Jurkat, Clone E6-1 (cell line): Measurements from ENCODE around the gene DMAP1. TPM values are rescaled to one million over a fixed set of nuclear protein-coding genes. Genes with fewer than 3 reads are reported as not detected.
"Not testable (repeated sequence)": the region's sequence is repeated elsewhere in the genome, so short reads cannot be mapped to it uniquely, and the experiment has no call there.

Source experiments
- DNase-seq: peaks from one replicate; pipeline ENCODE4 v3.0.0-alpha.2; 2011; ENCODE audit warnings: low read depth, low spot score
- H3K4me3 ChIP-seq: 2 replicates; pipeline ENCODE4 v1.5.1; 2011; ENCODE audit warnings: mild to moderate bottlenecking, low read length, control low read depth, moderate library complexity
- polyA plus RNA-seq: library from polyadenylated mRNA; unstranded; fragments of >200 nt; gene quantifications from one replicate; pipeline ENCODE4 v1.2.1, GENCODE V29; 2012; ENCODE audit warnings: missing spikeins; ENCODE audit not compliant: insufficient read length, insufficient read depth

Gene DMAP1, protein sequence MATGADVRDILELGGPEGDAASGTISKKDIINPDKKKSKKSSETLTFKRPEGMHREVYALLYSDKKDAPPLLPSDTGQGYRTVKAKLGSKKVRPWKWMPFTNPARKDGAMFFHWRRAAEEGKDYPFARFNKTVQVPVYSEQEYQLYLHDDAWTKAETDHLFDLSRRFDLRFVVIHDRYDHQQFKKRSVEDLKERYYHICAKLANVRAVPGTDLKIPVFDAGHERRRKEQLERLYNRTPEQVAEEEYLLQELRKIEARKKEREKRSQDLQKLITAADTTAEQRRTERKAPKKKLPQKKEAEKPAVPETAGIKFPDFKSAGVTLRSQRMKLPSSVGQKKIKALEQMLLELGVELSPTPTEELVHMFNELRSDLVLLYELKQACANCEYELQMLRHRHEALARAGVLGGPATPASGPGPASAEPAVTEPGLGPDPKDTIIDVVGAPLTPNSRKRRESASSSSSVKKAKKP
- 66.3 TPM for polyA plus RNA-seq

DNA sequence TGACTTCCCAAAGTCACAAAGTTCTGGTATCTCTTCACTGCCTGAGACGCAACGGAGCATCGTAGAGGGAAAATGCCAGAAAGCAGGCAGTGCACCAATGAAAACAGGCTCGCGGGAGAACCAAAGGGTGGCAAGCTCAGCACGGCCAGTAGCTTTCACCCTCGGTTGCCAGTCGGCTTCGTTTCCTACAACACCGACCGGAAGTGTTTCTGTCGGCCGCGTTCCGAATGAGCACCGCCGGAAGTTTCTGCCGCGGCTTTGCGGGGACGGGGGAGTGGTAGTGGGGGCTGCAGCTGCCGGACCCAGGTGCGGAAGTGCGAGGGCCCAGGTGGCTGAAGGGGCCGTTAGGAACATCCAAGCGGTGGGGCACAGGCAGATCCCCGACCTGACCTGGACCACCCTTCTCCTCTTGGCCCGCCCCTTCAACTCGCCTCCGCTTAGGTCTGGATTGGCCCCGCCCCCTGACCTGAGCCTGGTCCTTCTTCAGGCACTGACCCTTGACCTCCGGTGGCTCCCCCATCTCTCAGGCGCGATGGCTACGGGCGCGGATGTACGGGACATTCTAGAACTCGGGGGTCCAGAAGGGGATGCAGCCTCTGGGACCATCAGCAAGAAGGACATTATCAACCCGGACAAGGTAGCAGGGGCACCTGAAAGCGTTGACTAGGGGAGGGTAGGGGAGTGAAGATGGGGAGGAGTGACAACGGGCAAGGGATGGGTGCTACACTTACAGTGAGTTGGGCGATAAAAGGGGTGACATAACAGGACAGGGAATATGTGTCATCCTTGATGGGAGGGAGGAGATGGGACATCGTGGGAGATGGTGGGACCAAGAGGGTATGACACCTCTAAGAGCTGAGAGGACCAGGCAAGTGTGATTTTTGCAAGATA, at the start of gene DMAP1:
TSS of gene DMAP1 (plus strand) at position 250 of the 891 bp plus-strand sequence. CDS start at position 533, 283 bp downstream.
- peak within 1 kb of the TSS; percentile 86 for H3K4me3 ChIP-seq
- peak; percentile 84 for DNase-seq

DNA sequence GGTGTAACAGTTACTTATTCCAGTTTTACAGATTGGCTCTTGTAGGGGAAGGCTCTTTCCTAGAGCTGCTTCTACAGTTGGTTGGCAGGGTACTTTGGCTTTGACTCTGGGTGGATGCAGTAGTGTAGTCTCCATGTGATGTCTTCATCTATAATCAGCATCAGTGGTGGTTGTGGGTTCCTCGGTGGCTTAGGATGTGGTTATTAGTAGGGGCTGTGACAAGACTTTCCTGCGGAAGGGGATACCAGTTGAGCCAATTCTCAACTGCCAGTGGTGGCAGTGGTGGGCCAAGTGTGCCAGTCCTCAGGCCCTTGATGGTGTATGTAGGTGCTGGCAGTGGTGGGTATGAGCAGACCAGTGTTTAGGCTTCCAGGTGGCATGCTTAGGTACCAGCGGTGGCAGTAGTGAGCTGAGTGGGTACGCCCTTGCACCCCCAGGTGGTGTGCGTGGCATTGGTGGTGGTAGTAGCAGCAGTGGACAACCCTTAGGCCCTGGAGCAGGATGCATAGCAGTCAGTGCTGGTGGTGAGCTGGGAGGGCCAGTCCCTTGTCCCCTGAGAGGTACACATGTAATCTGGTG, 44.7 kb upstream of the DMAP1 start:
- peak; percentile 73 for DNase-seq
- no peak overlapping the region for H3K4me3 ChIP-seq

DNA sequence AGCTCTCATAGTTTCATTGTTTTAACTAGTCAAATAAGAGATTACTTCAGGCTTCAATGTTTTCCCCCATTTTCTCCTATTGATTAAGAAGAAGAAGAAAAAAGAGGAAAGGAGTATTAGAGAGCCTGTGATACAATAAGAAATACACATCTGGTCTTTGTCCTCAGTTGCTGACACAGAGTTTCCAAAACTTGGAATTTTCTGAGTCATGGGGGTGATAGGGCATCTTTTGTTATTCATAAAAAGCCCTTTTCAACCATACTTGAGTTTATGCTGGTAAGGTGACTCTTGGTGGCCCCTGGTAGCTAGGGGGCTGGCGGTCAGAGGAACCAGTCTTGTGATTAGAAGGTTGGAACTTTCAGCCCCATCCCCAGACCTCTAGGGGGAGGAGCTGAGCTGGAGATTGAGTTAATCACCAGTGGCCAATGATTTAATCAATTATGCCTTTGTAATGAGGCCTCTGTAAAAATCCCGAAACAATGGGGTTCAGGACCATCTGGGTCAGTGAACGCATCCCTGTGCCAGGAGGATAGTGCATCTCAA, 42.9 kb upstream of the DMAP1 start:
- no peak overlapping the region for H3K4me3 ChIP-seq
- no peak for DNase-seq

DNA sequence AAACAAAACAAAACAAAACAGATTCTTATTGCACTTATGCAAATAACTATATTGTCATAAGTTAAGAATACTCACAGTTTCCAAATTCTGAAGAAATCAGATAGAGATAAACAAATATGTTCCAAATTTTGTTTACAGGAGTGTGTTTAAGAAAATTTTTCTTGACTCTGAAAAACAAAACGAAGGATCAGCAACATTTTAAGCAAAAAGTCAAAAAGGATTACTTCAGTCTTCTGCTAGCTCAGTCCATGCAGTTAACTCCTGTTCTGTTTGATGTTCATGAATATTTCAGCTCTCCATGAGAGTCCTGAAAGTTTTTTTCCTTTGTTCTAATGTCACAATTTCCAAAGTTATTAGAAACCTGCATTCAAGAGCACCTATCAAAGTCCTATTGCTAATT, 38.6 kb upstream of the DMAP1 start:
- no peak for DNase-seq
- H3K4me3 ChIP-seq, result no peak overlapping the region

DNA sequence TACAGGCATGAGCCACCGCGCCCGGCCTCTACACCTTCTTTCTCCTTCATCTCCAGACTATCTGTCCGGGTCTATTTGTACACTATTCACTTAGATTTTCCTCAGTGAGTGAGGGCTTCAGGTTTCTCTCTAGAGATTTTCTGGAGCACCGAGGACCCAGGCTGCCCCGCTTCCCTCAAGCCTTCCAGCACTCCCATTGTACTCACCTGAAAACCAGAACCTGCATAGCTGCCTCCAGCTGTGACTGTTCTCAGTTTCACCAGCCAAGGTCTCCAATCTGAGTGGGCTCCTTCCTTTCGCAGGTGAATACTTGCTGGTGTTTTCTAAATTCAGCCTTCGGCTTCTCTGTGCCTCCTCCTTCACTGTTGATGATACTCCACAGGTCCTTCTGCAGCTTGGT, 12.9 kb upstream of the DMAP1 start:
- no peak overlapping the region for H3K4me3 ChIP-seq
- DNase-seq, result no peak

DNA sequence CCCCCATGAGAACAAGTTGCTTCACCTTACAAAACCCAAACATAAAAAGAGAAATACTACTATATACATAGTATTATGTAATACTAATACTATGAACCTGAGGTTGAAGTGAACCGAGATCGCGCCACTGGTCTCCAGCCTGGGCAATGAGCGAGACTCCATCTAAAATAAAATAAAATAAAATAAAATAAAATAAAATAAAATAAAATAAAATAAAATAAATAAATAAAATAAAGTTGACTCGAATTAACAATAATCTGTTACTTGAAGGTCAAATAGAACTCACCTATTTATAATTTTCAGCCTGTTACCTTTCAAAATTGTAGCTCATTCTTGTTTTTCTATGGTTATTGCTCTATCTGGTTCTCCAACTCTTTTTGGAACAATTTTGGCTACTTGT, 6.7 kb upstream of the DMAP1 start:
- H3K4me3 ChIP-seq, DNase-seq: not testable (repeated sequence)

DNA sequence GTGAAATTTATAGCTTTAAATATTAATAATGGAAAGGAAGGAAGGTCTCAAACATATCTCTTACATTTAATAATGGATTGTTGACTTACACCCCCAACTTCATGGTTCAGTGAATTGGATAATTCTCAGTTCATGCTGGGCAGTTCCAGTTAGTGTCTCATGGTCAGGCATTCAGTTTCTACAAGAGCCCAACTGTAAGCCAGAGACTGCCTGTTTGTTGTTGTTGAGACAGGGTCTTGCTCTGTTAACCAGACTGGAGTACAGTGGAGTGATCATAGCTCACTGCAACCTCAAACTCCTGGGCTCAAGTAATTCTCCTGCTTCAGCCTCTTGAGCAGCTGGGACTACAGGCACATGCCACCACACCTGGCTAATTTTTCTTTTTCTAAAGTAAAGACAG, 5.0 kb upstream of the DMAP1 start:
- H3K4me3 ChIP-seq, result no peak overlapping the region

DNA sequence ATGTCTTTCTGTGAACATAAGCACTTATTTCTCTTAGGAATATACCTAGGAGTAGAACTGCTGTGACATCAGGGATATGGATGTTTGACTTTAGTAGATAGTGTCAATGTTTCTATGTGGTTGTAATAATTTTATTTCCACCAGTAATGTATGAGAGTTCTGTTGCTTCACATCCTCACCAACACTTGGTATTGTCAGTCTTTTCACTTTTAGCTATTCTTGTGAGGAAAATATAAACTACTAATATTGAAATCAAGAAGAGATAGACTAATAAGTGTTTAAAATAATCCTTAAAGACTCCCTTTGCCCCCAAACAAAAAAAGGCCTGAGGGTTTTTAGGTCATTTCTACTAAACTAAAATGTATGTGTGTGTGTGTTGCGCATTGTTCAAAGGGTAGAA, 2.7 kb upstream of the DMAP1 start:
- no peak overlapping the region for H3K4me3 ChIP-seq
- no peak for DNase-seq

More for the DNA sequence above, 5.0 kb upstream of the DMAP1 start:
- DNase-seq, result no peak

DNA sequence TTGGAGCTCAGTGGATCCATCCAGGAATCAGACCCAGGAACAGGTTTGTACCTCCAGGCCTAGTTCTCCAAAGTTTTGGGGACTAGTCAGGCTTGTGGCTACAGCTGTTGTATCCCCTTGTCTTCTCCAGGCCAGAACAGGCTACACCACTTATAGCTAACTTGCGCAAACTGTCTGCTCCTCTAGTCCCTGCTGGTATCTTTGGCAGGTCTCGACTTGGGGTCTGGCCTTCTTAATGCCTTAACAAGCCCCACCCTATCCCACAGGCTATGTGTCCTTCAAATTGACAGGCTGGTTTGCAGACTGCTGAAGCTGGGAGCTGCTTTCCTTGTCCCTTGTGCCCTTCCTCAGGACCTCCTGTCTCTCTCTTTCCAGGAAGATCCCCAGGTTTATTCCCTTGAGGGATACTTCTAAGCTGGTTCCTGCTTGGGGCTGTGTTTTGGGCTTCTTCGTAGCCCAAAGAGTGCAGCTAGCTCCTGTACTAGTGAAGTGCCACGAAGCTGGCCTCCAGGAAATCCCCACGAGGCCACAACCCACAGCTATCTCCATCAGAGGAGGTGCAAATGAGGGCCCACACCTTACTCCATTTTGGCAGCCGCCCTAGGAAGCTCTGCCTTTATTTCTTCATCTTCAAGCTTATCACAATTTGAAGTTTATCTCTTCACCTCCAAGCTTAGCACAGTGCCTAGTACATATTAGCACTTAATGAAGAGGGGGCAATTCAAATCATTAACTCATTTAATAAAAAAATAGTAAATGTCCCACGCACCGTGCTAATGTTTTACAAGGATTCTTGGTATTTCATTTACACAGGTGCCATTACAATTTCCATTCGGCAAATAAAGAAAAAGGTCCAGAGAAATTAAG, 683 bp upstream of the DMAP1 start:
- no peak for DNase-seq
- H3K4me3 ChIP-seq, result peak overlapping the region; percentile 86

DNA sequence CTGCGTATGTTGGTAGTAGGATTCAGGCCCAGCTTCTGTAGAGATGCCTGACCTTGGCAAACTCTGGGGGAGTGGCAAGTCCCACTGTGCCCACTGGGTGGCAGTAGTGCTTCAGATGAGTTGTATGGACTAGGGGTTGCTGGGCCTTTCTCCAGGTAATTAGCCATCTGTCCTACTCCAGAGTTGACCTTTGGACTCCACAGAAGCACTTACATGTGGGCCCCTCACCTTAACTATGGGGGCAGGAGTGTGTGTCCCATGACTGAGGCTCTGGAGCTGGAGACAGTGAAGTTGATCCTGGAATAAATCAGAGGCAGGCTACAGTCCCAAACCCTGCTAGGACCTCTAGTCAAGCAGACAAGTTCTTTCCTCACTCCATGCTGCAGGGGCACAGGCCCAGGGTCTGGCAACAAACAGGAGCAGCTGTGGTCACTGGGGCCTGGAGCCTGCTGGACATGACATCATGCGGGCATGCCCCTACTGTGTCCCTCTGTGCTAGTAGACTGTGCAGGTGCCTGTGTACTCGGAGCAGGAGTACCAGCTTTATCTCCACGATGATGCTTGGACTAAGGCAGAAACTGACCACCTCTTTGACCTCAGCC, 4.6 kb downstream of the DMAP1 start:
- no peak overlapping the region for H3K4me3 ChIP-seq
- DNase-seq, result peak; percentile 48

DNA sequence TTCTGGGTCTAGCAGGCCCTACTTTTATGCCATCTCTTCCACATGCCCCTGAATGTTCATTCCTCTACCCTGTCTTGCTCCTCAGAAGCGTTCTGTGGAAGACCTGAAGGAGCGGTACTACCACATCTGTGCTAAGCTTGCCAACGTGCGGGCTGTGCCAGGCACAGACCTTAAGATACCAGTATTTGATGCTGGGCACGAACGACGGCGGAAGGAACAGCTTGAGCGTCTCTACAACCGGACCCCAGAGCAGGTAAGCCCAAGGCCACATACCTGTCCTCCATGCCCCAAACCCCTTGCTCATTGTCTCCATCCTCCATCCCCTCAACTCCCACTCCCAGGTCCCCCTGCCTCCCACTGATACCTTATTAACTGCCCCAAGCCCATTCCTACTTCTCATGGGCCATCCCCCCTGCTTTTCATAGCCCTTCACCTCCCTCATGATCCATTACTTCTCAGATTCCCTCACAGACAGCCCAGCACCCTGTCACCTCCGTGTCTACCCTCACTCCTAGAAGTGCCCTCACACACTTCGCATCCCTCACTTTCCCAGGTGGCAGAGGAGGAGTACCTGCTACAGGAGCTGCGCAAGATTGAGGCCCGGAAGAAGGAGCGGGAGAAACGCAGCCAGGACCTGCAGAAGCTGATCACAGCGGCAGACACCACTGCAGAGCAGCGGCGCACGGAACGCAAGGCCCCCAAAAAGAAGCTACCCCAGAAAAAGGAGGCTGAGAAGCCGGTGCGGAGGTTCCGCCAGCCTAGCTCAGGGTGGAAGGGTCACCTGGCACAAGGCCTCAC, 5.4 kb downstream of the DMAP1 start:
- H3K4me3 ChIP-seq, result no peak overlapping the region
- DNase-seq, result no peak

DNA sequence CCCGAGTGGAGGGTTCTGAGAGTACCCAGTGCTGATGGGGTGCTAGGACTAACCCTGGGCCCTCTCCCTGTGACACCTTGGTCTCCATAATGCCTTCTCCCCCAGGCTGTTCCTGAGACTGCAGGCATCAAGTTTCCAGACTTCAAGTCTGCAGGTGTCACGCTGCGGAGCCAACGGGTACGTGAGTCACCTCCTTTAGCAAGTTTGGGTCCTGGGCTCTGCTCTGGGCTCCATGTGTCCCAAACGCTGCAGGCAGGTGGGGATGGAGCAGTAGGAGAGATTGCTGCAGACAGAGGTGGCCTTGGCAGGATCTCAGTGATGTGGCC, 6.0 kb downstream of the DMAP1 start:
- no peak for DNase-seq
- H3K4me3 ChIP-seq, result no peak overlapping the region

DNA sequence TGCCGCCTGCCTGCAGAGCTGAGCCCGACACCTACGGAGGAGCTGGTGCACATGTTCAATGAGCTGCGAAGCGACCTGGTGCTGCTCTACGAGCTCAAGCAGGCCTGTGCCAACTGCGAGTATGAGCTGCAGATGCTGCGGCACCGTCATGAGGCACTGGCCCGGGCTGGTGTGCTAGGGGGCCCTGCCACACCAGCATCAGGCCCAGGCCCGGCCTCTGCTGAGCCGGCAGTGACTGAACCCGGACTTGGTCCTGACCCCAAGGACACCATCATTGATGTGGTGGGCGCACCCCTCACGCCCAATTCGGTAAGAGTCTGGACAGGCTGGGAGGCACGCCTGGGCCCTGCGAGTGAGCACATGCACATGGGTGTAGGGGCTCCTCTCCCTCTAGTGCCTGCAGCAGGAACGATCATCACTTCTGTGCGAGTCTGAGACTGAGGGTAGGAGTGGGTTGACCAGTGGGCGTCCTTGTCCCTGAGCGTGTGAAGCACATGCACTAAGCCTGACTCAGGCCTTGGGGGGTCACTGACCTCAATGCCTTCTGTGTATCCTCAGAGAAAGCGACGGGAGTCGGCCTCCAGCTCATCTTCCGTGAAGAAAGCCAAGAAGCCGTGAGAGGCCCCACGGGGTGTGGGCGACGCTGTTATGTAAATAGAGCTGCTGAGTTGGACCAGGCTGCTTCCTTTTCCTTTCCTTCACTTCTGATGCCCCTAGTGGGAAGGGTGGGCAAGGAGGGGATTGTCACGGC, 6.9 kb downstream of the DMAP1 start:
- DNase-seq, result no peak
- no peak overlapping the region for H3K4me3 ChIP-seq

DNA sequence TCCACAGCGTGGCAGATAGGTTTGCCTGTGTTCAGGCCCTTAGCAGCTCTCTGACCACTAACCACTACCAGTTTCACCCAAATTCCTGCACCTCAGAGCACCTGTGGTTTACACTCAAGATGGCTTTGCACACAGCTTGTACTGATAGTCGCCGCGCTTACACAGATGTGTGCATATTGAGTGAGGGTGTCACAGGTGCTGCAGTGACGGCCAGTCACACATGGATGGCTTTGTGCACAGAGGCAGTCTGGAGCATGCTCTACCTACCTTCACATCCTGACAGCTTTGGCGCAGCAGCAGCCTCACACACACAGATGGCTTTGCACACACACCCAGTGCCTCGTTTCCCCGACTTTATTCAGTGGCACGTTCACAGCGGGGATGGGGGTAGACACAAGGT, 7.5 kb downstream of the DMAP1 start:
- no peak for DNase-seq
- no peak overlapping the region for H3K4me3 ChIP-seq

DNA sequence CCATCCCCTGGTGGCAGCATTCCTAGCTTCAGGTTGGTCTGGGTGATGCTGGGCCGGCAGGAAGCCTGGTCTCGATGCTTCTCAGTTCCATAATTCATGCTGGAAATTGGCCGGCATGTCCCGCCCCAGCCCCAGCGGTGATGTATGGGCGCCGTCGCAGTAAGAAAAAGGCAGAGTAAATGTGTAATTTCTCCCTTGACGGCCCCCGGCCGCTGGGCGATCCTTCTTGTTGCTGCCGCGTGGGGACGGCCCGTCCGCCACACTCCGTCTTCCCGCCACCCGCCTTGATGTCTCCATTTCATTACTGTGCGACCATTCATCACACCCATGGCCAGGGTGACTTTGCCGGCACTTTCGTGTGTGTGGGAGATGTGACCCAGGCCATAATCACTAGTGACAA, 8.5 kb downstream of the DMAP1 start:
- no peak for DNase-seq
- H3K4me3 ChIP-seq, result no peak overlapping the region

DNA sequence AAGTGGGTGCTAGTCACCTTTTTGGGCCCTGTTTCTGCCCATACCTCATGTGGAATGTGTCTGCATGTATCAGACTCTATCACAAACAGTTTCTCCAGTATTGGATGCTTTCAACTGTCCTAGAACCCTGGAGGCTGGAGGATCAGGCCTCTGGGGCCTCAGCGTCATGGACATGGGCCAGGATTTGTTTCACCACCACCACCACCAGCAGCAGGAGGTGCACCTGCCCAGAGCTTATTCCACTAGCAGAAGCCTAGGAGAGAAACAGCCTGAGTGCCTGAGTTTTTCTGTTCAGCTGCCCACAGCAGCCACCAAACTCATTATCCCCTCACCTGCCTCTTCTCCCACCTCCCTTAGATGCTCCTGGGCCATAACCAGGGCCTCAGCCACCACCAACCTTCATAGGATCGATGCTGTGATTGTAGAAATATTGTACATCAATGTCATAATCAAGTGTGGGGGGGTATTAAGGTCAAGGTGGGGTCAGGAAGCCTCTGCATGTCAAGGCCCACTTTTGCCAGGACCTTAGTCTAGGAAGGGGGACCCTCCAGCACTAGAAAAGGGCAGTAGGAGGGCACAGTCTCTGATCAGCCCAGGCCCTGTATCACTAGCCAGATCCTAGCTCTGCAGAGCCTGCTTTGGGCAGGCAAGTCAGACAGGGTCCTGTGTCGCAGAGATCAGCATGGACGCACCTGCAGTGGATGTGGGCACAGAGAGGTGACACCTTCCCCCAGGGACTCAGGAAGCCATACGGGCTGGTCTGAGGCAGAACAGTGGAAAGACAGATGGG, 9.3 kb downstream of the DMAP1 start:
- DNase-seq, result no peak

More for the DNA sequence above, 9.3 kb downstream of the DMAP1 start:
- H3K4me3 ChIP-seq, result no peak overlapping the region
